ENCODE data around the gene SLC2A13. TPM values are rescaled to one million over a fixed set of nuclear protein-coding genes. Genes with fewer than 3 reads are reported as not detected.

Gene SLC2A13
- total RNA-seq, 1 experiment from 2014 or later = 7.0 TPM

DNA sequence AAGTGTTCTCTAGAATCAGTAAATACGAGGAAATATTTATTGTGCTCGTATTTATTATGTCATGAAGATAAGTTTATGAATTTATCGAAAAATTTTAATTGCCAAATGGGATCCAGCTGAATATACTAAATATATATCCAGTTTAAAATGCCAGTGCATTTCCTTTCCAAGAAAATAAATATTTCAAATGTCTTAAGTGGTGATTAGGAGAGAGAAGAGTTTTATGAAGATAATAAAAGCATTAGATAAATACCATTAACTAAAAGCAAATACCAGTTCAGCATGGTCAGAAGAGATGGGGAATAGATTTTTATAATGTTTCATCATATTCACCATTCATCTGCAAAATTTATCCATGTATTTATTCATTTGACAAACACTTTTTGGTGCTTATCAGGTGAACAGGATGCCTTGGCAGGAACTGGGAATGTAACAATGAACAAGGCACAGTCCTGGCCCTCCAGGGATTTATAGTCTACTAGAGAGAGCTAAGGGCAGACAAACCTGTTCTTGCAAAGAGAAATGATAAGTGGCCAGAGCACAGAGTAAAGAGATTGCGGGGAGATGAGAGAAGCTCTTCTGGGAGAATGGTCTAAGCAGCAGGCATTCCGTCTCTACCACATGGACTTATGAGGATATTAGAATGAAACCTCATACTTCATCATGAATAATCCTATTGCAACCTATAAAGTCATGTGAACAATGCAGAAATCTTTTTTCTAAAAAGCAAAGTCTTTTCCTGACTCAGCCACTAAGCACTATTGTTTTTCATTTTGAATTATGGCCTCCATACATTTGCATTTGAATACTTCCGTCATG, 342.6 kb downstream of the SLC2A13 start:
- Histone ChIP-seq H3K14ac (ENCODE audit: insufficient read depth, low read length) (no peak overlapping the region), H3K56ac (ENCODE audit: insufficient read length, low read depth, low read length) (no peak overlapping the region), H3K27ac (ENCODE audit: insufficient read length, low read depth, low read length) (peak overlapping the region; percentile 16)

More for the DNA sequence above, 342.6 kb downstream of the SLC2A13 start:
- H4K8ac ChIP-seq (replicated peaks; ENCODE audit: insufficient read length, low read depth, low read length) = no peak overlapping the region
- H3K23me2 ChIP-seq (ENCODE audit: insufficient read length, low read depth, low read length, poor library complexity, severe bottlenecking) = no peaks in the 10 kb centered on the region
- H2BK20ac ChIP-seq (ENCODE audit: low read depth, low read length, poor library complexity, severe bottlenecking) = no peak overlapping the region
- Mint-ChIP-seq H3K4me3 (no peak overlapping the region), H3K36me3 (ENCODE audit: insufficient read depth in 1 of 3, low read depth in 3 of 3) (peaks cover 2 to 8% (median 7%) of the 10 kb centered on the region in 3 experiments; a peak in 4 of 7 replicates), H3K27ac (peak overlapping the region; percentile 5 to 67 (median 59); a peak in 4 of 7 replicates), H3K9me3 (peaks cover 2% of the 10 kb centered on the region in 2 experiments; a peak in 3 of 5 replicates), H3K4me1 (peaks cover 9 to 16% of the 10 kb centered on the region in 2 experiments), H3K27me3 (ENCODE audit: low read depth) (no peaks in the 10 kb centered on the region)
- peak overlapping the region; percentile 36 for H3K4me2 ChIP-seq (ENCODE audit: insufficient read depth, insufficient read length, low read length)
- no peak overlapping the region for H4K5ac ChIP-seq (ENCODE audit: insufficient read length, low read depth, low read length)
- H4K91ac ChIP-seq (ENCODE audit: insufficient read length, low read depth, low read length) = no peak overlapping the region
- H2BK12ac ChIP-seq (ENCODE audit: insufficient read length, low read depth, low read length) = no peak overlapping the region
- no peaks in the 10 kb centered on the region for H3K79me1 ChIP-seq (ENCODE audit: insufficient read depth, low read depth, low read length, poor library complexity, severe bottlenecking)
- TF ChIP-seq, protein P1, sequence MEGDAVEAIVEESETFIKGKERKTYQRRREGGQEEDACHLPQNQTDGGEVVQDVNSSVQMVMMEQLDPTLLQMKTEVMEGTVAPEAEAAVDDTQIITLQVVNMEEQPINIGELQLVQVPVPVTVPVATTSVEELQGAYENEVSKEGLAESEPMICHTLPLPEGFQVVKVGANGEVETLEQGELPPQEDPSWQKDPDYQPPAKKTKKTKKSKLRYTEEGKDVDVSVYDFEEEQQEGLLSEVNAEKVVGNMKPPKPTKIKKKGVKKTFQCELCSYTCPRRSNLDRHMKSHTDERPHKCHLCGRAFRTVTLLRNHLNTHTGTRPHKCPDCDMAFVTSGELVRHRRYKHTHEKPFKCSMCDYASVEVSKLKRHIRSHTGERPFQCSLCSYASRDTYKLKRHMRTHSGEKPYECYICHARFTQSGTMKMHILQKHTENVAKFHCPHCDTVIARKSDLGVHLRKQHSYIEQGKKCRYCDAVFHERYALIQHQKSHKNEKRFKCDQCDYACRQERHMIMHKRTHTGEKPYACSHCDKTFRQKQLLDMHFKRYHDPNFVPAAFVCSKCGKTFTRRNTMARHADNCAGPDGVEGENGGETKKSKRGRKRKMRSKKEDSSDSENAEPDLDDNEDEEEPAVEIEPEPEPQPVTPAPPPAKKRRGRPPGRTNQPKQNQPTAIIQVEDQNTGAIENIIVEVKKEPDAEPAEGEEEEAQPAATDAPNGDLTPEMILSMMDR (conservative IDR thresholded peaks at IDR 0.05) = no peak
- H2AFZ ChIP-seq (ENCODE audit: low read length) = no peak overlapping the region
- H3K9me3 ChIP-seq (ENCODE audit: control insufficient read depth, low read depth, low read length) = no peaks in the 10 kb centered on the region
- no peak overlapping the region for H3K18ac ChIP-seq (ENCODE audit: insufficient read length, low read depth, low read length)
- no peak overlapping the region for H3T11ph ChIP-seq (ENCODE audit: low read length)
- no peak overlapping the region for H2BK15ac ChIP-seq (ENCODE audit: low read depth, low read length)
- no peak overlapping the region for H3K9ac ChIP-seq (ENCODE audit: extremely low read depth, insufficient read length, low read length)
- peaks cover 8% of the 10 kb centered on the region; the same call in 1 of the 2 replicates for H3K4me1 ChIP-seq (ENCODE audit: insufficient read depth, low read length)
- WGBS (ENCODE audit: extremely low coverage, insufficient read length, low lambda C conversion rate) = no CpG with 5 or more reads among the region's 6 CpGs
- H3K23ac ChIP-seq (ENCODE audit: insufficient read length, low read depth, low read length) = no peak overlapping the region
- no peak overlapping the region for H3K4ac ChIP-seq (ENCODE audit: low read depth, low read length)
- no peak for DNase-seq
- H2BK120ac ChIP-seq (ENCODE audit: low read depth, low read length, poor library complexity, severe bottlenecking) = no peak overlapping the region
- H3K79me2 ChIP-seq (ENCODE audit: insufficient read depth, low read length) = no peaks in the 10 kb centered on the region
- H2AK5ac ChIP-seq (ENCODE audit: insufficient read length, low read length) = no peak overlapping the region
- H2BK5ac ChIP-seq (ENCODE audit: insufficient read length, low read length) = no peak overlapping the region
- H4K20me1 ChIP-seq (ENCODE audit: control insufficient read depth, insufficient read depth, insufficient read length) = no peaks in the 10 kb centered on the region
- no peaks in the 10 kb centered on the region for H3K27me3 ChIP-seq (ENCODE audit: insufficient read depth, low read length)
